Adrenal gland (tissue), 12 donors: ENCODE results near the gene IRF4. TPM values are rescaled to one million over a fixed set of nuclear protein-coding genes. Genes with fewer than 3 reads are reported as not detected.
"Not testable (repeated sequence)": the region's sequence is repeated elsewhere in the genome, so short reads cannot be mapped to it uniquely, and the experiment has no call there.

Experiments used
- DNase-seq, 7 donors: peaks; one replicate each; pipeline ENCODE4 v3.0.0-alpha.2; 2019 to 2020
- H3K27ac ChIP-seq, 5 donors: fragments of 200-600 bp; sonication (generic) in 4 of 5; 1 replicate in 3 of 5; 2 replicates in 2 of 5; pipeline versions ENCODE4 v1.5.1 to v1.8.0; 2016 to 2020; ENCODE audit warnings: mild to moderate bottlenecking in 1 of 5
- H3K27me3 ChIP-seq: fragments of 200-600 bp; 2 replicates; pipeline ENCODE4 v1.8.0; 2021
- H3K36me3 ChIP-seq, 2 donors: fragments of 200-600 bp; replicated peaks in 1 of 2; 1 replicate in 1 of 2; 2 replicates in 1 of 2; pipeline versions ENCODE4 v1.5.1 to v1.8.0; 2018 to 2022
- H3K4me1 ChIP-seq, 2 donors: fragments of 200-600 bp; replicated peaks in 1 of 2; 1 replicate in 1 of 2; 2 replicates in 1 of 2; pipeline versions ENCODE4 v1.5.1 to v1.8.0; 2018 to 2021
- H3K4me3 ChIP-seq, 4 donors: fragments of 200-600 bp; sonication (generic) in 3 of 4; one replicate each; pipeline ENCODE4 v1.5.1; 2016 to 2018
- H3K9me3 ChIP-seq, 3 donors: fragments of 200-600 bp; sonication (generic) in 1 of 3; replicated peaks in 1 of 3; 1 replicate in 2 of 3; 2 replicates in 1 of 3; pipeline versions ENCODE4 v1.5.1 to v1.8.0; 2016 to 2021
- POLR2A ChIP-seq, 2 donors: fragments of 450-650 bp; IDR thresholded peaks; one replicate each; pipeline ENCODE4 v1.6.1; 2017; ENCODE audit warnings: antibody characterized with exemption in 2 of 2, mild to moderate bottlenecking in 2 of 2, moderate library complexity in 1 of 2
- WGBS, 4 donors: extraction: QIAGEN DNeasy Blood & Tissue Kit in 2 of 4; methylation state at CpG; one replicate each; pipeline versions ENCODE4 v1.1.5 to v1.1.7; 2013 to 2017; 5-methylcytosine and 5-hydroxymethylcytosine counted together
- intact Hi-C, 2 donors: fragments of 100-400 bp; cut with DNase I; formaldehyde crosslinking; loops; one replicate each; pipeline versions ENCODE4 v1.14.1 to v1.15.0; 2022 to 2023
- polyA plus RNA-seq, 3 donors: library from polyadenylated mRNA; stranded (reverse); fragments of 200-250 nt in 2 of 3; fragments of 350-450 nt in 1 of 3; fragmentation: Illumina TruSeq in 1 of 3; extraction: RNeasy Lipid Tissue Mini Kit (QIAGEN cat#74804) in 1 of 3; gene quantifications; one replicate each; pipeline ENCODE4 v1.2.3, GENCODE V29; 2013 to 2014
- total RNA-seq, 9 donors: library from RNA; depleted of rRNA in 4 of 9; stranded (reverse); fragments of >200 nt in 4 of 9; fragments of 120-200 nt in 1 of 9; fragmentation: NEBNext Ultra II Directional in 1 of 9; extraction: Animal tissue kit (Norgen Biotek cat#: 25700) in 1 of 9; gene quantifications; one replicate each; pipeline versions ENCODE4 v1.1.0 to v1.2.4, GENCODE V29; 2013 to 2023
- TF ChIP-seq, protein P1 (sequence below), 6 experiments: fragments of 450-650 bp in 4 of 6; fragments of 200-600 bp in 2 of 6; sonication (generic) in 1 of 6; IDR thresholded peaks; 1 replicate in 5 of 6; 2 replicates in 1 of 6; pipeline versions ENCODE4 v1.5.1 to v1.8.0; 2016 to 2021; ENCODE audit warnings: antibody characterized with exemption in 6 of 6, mild to moderate bottlenecking in 2 of 6, moderate library complexity in 1 of 6
- donor health status: healthy with polysubstance abuse.
- donor health status: Bipolar disorder and iron deficiency.
- donor health status: DM: yes; HTN: yes; CAD: no.
- donor health status: DM: no; HTN: no; CAD: no.
- donor health status: DM: no; HTN: no; CAD: no.
- donor health status: DM: yes; HTN: yes; CAD: no.

The IRF4 gene
- total and polyA plus RNA-seq, 12 donors = 0.06 to 1.5 (median 0.48) TPM; not detected in 1

DNA sequence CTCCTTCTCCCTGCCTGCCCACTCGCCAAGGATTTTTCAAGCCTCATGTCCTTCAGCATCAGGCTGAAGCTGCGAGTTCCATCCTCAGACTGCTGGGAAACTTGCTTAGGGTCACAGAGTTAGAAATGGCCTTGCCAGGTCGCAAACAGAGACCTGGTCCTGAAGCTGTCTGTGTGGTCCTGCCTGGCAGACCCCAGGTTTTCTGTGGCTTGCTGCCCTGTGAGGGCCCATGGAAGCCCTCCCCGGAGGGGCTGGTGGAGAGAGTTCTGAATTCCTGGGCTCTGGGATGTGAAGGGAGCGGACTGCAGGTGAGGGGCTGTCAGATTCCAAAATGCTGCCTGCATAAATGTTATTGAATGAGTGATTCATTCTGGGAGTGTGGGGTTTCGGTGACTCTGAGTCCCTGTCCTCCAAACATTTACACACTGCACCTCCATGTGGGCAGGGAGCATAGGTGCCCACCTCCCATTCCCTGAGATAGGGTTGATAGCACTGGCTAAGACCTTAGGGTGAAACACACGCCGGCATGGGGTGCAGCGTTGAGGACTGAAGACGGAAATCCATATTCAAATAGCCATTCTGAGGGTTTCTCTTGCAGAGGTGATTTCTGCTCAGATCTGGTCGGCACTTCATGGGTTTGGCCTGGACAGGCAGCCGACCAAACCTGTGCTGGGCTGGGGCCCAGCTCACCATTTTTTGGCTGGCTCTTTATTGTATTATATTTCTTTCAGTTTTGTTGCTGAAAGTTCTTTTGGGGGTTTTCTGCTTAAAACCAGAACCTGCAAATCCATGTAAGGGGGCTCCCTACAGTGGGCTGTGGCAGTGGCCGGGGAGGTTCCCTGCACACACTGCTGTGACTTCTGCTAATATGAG is 21.8 kb upstream of the IRF4 start:
- 68 to 78% (median 75%) methylated on average over 13 of the region's 13 CpGs for WGBS, 4 donors
- Histone ChIP-seq H3K27ac (no peak overlapping the region), H3K4me1 (no peaks in the 10 kb centered on the region), H3K27me3 (peaks cover 62% of the 10 kb centered on the region), H3K36me3 (no peaks in the 10 kb centered on the region), H3K9me3 (no peaks in the 10 kb centered on the region), H3K4me3 (no peak overlapping the region)
- intact Hi-C loops = no loop called here
- no peak for TF ChIP-seq POLR2A (IDR thresholded peaks at IDR 0.05)
- TF ChIP-seq, protein P1, sequence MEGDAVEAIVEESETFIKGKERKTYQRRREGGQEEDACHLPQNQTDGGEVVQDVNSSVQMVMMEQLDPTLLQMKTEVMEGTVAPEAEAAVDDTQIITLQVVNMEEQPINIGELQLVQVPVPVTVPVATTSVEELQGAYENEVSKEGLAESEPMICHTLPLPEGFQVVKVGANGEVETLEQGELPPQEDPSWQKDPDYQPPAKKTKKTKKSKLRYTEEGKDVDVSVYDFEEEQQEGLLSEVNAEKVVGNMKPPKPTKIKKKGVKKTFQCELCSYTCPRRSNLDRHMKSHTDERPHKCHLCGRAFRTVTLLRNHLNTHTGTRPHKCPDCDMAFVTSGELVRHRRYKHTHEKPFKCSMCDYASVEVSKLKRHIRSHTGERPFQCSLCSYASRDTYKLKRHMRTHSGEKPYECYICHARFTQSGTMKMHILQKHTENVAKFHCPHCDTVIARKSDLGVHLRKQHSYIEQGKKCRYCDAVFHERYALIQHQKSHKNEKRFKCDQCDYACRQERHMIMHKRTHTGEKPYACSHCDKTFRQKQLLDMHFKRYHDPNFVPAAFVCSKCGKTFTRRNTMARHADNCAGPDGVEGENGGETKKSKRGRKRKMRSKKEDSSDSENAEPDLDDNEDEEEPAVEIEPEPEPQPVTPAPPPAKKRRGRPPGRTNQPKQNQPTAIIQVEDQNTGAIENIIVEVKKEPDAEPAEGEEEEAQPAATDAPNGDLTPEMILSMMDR (IDR thresholded peaks at IDR 0.05) = no peak
- DNase-seq = no peak

DNA sequence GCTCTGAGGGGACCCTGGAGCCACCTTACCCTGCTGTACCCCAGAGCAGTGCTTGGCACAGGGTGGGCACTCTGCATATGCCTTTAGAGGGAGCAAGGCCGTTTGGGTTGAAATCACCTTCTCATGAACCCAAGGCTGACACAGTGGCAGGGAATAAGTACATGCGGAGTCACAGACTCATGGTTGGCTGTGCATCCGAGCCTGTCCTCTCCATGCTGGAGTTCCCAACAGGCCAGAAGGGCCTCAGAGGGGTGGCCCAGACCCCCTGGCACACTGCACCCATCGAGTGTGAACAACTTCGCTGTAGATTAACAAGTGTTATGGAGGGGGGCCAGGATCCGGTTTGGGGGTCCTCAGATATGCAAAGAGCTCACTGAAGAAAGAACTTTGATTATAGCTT is 21.0 kb upstream of the IRF4 start:
- no peak for DNase-seq
- intact Hi-C loops = no loop called here
- WGBS, 4 donors = 62 to 75% (median 69%) methylated on average over 6 of the region's 6 CpGs

DNA sequence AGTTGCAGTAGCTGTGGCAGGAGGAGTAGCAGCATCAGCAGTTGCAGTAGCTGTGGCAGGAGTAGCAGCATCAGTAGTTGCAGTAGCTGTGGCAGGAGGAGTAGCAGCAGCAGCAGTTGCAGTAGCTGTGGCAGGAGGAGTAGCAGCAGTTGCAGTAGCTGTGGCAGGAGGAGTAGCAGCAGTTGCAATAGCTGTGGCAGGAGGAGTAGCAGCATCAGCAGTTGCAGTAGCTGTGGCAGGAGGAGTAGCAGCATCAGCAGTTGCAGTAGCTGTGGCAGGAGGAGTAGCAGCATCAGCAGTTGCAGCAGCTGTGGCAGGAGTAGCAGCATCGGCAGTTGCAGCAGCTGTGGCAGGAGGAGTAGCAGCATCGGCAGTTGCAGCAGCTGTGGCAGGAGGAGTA is 19.7 kb upstream of the IRF4 start:
- H3K27me3 ChIP-seq = peaks cover 70% of the 10 kb centered on the region
- H3K4me1 ChIP-seq, H3K36me3 ChIP-seq, H3K4me3 ChIP-seq, DNase-seq, H3K9me3 ChIP-seq, H3K27ac ChIP-seq, intact Hi-C loops: not testable (repeated sequence)
- 70 to 94% (median 85%) methylated on average over 2 of the region's 2 CpGs for WGBS, 4 donors

More for the DNA sequence above, 21.0 kb upstream of the IRF4 start:
- H3K4me1 ChIP-seq = no peaks in the 10 kb centered on the region
- TF ChIP-seq POLR2A (IDR thresholded peaks at IDR 0.05) = no peak
- TF ChIP-seq, protein P1 (IDR thresholded peaks at IDR 0.05) = no peak
- H3K27ac ChIP-seq = no peak overlapping the region
- H3K36me3 ChIP-seq = no peaks in the 10 kb centered on the region
- no peak overlapping the region for H3K4me3 ChIP-seq
- no peaks in the 10 kb centered on the region for H3K9me3 ChIP-seq
- peaks cover 66% of the 10 kb centered on the region for H3K27me3 ChIP-seq

DNA sequence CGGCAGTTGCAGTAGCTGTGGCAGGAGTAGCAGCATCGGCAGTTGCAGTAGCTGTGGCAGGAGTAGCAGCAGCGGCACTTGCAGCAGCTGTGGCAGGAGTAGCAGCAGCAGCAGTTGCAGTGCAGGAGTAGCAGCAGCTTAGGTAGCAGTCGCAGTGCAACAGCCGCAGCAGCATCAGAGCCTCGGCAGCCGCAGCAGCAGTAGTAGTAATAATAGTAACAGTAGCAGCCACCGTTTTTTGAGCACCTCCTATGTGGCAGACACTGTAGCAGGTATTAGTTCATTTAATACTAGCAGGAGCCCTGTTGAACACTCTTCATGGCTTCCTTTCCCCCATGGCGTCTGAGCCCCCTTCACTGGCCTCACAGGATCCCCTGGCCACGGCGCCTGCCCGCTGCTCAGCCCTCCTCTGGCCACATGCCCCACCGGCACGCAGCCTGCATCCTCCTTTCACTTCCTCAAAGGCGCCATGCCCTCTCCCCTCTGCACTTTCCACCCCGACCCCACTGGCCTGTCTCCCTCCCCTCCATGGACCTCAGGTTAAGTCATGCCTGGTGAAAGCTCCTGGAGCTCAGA is 19.1 kb upstream of the IRF4 start:
- no peaks in the 10 kb centered on the region for H3K9me3 ChIP-seq
- no peaks in the 10 kb centered on the region for H3K4me1 ChIP-seq
- no peak overlapping the region for H3K27ac ChIP-seq
- intact Hi-C loops = no loop called here
- 65 to 71% (median 67%) methylated on average over 16 of the region's 16 CpGs for WGBS, 4 donors
- DNase-seq = no peak
- no peak overlapping the region for H3K4me3 ChIP-seq
- TF ChIP-seq POLR2A (IDR thresholded peaks at IDR 0.05) = no peak
- TF ChIP-seq, protein P1 (IDR thresholded peaks at IDR 0.05) = no peak
- H3K27me3 ChIP-seq = peaks cover 68% of the 10 kb centered on the region
- H3K36me3 ChIP-seq = no peaks in the 10 kb centered on the region
